GM18861 (cell line): ENCODE measurements around the gene NTNG1.
A peak's percentile ranks its signal among the peaks of the same experiment; 100 is the strongest.

Experiments used
- ATAC-seq: cut with Tn5 transposase; IDR thresholded peaks from one replicate; pipeline ENCODE4 v1.9.1; 2021; ENCODE audit not compliant: unreplicated experiment

Gene NTNG1

DNA sequence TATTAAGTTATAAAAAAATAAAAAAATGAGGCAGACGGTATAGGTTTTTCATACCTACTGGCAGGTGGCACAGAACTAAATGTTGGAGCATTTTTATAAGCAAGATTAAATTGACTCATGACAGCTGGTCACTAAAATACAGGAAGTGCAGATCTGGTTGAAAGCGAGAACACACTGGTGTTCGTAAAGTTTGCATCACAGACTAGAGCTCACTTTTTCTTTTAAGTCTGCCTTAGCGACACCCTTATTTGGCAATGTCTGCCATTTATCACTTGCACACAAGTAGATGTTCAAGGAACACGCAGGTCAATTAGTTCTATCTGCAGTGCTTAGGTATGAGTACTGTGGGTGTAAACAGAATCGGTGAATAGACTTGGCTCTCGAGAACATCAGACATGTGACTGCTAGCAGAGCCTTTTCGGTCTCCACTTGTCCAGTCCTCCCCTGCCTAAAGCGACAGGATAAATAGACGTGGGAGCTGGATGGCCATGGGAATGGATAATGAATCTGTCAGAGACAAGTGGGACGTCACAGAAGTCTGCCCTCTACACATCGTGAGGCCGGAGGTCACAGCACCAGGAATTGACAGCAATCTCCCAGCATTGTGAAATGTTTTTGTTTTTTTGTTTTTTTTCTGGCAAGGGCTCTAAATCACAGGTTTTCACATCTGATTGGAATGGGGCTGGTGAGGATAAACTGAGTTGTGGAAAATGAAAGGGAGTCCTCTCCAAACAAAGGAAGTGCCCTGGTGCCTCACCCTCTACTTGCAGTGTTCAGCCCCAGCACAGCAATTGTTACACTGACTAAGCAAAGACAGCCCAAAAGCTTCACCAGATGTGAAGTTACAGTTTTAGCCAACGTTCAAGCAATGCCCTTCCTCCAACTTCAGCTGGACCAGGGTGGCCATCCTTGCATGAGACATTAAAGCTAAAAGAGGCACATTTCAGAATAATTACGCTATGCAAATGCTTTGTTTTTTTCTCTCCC lies 248.9 kb downstream of the NTNG1 start:
- no peak for ATAC-seq

- ATAC-seq, result no peak
Observed at GRCh38 chr1:107394301-107394700, 253.5 kb downstream of the NTNG1 start.

DNA sequence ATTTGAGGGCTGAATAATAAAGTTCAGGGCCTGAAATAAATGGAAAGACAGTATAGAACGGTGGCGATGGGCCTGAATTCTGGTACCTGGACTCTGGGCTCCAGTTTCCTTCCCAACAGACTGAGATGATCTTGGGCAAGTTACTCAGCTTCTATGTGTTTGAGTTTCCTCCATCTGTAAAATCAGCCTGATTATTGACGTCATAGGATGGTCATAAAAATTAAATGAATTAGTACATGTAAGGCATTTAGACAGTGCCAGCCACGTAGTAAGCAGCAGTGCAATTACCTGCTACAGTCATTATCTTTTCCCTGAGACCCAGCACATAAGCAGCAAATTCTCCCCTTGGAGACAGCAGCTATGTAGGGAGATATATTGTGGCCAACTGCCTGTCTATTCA lies 260.9 kb downstream of the NTNG1 start:
- no peak for ATAC-seq

DNA sequence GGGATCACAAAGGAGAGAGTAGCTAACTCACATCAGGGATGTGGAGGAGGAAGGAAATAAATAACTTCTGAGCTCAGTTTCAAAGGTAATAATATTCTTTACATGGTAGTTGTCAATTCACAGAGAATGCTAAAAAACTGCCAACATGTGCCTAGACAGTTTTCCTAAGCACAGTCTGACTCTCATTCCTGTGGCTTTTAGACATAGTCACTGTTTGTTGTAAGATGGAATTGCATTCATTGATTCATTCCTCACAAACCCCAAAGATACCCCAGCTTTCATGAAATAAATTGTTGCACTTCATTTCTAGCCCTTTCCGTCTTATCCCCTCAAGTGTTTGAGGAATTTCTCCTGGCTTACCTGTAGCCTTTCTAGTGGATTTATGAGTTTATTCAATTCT lies 263.9 kb downstream of the NTNG1 start:
- ATAC-seq, result no peak

GRCh38 chr1:107405236-107405635 lies 264.4 kb downstream of the NTNG1 start:
- ATAC-seq, result no peak

DNA sequence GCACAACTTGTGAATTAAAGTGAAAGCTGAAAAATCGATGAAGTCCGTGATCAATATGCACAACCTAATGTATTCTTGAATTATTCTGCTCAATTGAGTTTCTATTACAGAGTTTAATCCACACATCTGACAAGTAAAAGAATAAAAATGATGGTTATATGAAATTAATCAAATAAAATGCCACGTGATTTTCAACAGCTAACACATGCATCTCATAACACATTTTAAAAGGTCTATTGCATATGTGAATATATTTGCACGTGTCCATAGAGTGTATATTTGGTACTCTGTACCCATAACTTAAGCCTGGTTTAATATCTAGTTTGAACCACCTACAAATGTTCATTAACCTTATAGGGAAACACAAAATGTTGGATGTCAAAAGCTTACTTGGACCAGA lies 266.2 kb downstream of the NTNG1 start:
- no peak for ATAC-seq

- ATAC-seq, result no peak
Observed at GRCh38 chr1:107413546-107413945, 272.7 kb downstream of the NTNG1 start.

- ATAC-seq, result no peak
Observed at GRCh38 chr1:107413951-107414350, 273.1 kb downstream of the NTNG1 start.

GRCh38 chr1:107414550-107414949 lies 273.7 kb downstream of the NTNG1 start:
- ATAC-seq, result no peak

- ATAC-seq, result no peak
Observed at GRCh38 chr1:107415241-107415640, 274.4 kb downstream of the NTNG1 start.

- no peak for ATAC-seq
Observed at GRCh38 chr1:107419003-107419402, 278.2 kb downstream of the NTNG1 start.

DNA sequence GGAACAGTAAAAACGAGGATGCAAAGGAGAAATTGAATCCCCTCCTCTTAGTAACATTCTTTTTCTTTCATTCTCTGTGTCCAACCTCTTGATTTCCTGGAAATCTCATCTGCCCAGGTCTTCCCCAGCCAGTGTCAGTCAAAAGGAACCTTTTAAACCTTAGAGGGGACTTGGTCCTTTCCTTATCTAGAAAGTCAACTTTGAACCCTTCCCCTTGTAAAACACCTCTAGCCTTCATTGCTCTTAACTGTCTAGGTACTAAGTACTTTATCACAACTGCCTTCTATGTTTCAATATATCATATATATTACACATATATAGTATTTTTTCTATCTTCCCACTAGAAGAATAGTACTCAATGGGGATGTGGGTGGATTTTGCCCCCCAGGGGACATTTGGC lies 282.1 kb downstream of the NTNG1 start:
- no peak for ATAC-seq

DNA sequence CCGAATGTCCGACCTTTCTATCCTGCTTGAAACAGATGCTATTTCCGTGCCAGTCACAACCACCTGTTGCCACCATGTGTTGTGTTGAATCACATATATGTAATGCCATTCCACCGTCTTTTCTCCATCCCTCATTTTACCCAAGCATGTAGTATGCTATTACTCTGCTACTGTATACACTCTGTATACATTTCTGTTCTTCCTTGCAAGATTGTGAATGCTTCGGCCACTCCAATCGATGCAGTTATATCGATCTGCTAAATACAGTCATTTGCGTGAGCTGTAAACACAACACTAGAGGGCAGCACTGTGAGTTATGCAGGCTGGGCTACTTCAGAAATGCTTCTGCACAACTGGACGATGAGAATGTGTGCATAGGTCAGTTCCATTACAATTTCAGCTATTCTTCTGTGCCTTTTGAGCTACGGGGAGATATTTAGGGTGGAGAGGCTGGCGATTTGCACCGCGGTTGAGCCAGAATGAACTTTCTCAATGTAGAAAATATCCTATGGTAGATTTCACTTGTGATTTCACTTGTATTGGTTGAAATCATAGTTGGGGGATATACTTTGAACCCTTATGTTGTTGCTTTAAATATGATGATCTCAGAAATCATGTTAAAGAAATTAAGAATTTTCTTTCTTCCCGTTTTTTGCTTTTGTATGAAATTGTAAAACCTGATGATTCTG lies 289.8 kb downstream of the NTNG1 start:
- peak; percentile 96 for ATAC-seq

- ATAC-seq, result no peak
Observed at GRCh38 chr1:107432108-107432507, 291.3 kb downstream of the NTNG1 start.

DNA sequence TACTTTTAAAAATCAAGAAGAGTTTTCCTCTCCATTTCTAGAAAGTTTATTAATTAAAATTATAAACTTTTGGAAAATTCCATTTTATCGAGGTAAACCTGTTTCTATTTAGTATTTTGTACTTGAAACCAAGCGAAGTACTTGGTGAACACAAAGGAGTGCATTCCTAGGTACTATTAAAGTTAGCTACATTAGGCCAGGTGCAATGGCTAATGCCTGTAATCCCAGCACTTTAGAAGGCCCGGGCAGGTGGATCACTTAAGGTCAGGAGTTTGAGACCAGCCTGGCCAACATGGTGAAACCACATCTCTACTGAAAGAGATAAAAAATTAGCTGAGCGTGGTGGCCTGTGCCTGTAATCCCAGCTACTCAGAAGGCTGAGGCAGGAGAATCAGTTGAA lies 292.2 kb downstream of the NTNG1 start:
- ATAC-seq, result no peak

GRCh38 chr1:107433635-107434360 lies 293.0 kb downstream of the NTNG1 start:
- ATAC-seq, result no peak

DNA sequence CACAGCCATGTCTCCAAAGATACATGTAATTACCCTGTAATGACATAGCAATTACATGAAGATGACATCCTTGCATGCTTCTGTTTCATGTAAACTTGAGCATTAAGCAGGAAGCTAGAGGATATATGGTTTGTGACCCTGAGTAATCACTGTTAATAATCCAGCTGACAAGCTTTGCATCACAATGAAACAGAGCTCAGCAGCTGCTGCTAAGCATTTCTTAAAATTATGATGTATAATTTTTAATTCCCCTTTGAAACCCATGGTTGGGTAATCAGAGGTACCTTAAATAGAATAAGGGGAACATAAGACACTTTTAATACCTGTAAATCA lies 293.5 kb downstream of the NTNG1 start:
- ATAC-seq, result no peak

DNA sequence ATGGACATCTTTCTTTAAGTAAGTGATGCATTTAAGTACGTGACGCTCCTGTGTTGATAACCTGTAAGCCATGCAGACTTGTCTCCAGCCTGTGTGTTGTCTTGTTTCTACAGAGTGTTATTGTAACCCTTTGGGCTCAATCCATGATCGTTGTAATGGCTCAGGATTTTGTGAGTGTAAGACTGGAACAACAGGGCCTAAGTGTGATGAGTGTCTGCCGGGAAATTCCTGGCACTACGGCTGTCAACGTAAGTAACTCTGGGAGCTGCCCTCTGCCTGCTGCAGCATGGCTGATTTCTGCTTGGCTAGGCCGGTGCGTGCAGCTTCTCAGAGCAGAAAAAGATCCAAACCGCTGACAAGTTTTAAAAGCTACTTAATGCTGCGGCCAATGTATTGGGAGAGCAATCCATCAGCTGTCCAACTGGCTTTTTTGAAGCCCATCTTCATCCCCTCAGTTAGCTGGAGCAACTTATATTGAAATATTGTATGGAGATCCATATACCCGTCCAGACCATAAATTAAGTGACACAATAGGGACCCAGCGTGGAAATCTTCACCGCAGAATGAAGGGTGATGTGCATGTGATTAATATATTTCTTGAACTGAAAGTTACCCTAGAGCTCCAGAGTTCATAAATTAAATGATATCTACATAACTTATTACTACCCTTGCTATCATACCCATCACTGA lies 295.9 kb downstream of the NTNG1 start:
- ATAC-seq, result no peak

DNA sequence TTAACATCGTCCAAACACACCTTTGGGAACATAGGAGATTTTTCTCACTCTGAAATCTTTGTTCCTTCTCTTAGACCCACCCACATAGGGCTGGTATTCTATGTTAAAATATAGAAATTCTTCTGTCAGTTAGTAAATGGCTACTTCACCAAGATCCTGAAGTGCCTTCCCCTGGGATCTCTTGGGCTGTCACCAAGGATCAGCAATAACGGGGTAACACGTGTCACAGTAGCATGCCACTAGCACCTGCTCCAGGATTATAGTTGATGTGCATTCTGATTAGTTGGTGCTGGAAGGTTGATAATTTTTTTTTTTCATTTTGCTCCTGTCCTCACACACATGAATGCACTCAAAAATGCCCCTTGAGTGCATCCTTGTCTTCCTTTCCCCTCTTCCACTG lies 298.7 kb downstream of the NTNG1 start:
- no peak for ATAC-seq

DNA sequence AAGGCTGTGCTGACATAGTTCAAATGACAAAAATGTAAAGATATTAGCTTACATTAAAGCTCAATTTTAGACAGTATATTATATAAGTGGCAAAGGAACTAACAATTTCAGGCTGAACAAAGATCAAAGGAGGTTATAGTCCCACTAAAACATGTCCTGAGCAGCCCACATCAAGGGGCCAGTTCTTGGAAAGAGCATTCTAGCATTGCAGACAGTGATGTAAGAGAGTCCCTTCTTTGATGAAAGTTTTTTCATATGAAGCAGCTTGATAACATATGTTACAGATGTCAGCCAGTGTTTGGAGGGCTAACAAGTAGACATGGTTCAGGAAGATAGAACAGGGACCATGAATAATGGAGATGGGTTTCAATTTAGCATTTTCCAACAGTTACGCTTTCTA lies 301.7 kb downstream of the NTNG1 start:
- ATAC-seq, result no peak

DNA sequence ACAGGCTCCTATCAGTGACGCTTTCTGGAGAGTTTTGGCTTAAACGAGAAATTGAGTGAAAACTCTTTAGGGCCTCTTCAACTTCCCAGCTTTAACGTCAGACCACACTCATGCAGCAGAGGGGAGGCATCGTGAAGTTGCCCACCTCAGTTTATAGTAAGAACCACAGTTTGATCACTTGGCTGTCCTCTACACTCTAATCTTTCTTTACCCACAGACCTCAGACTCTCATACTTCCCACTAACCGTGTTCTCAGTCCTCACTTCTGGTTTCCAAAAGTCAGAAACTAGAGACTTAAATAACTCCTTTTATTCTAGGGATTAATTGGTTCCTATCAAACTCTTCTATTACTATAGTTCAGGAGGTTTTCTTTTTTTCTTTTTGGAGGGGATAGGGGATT lies 302.2 kb downstream of the NTNG1 start:
- ATAC-seq, result no peak
